Adrenal gland (tissue), 12 donors: ENCODE data around the gene UROD. TPM values are rescaled to one million over a fixed set of nuclear protein-coding genes. Genes with fewer than 3 reads are reported as not detected.
A peak's percentile ranks its signal among the peaks of the same experiment; 100 is the strongest.
"Not testable (repeated sequence)": the region's sequence is repeated elsewhere in the genome, so short reads cannot be mapped to it uniquely, and the experiment has no call there.

Experiments
- DNase-seq, 7 donors: peaks; one replicate each; pipeline ENCODE4 v3.0.0-alpha.2; 2019 to 2020
- H3K27ac ChIP-seq, 5 donors: fragments of 200-600 bp; sonication (generic) in 4 of 5; 1 replicate in 3 of 5; 2 replicates in 2 of 5; pipeline versions ENCODE4 v1.5.1 to v1.8.0; 2016 to 2020; ENCODE audit warnings: mild to moderate bottlenecking in 1 of 5
- H3K27me3 ChIP-seq: fragments of 200-600 bp; 2 replicates; pipeline ENCODE4 v1.8.0; 2021
- H3K36me3 ChIP-seq, 2 donors: fragments of 200-600 bp; replicated peaks in 1 of 2; 1 replicate in 1 of 2; 2 replicates in 1 of 2; pipeline versions ENCODE4 v1.5.1 to v1.8.0; 2018 to 2022
- H3K4me1 ChIP-seq, 2 donors: fragments of 200-600 bp; replicated peaks in 1 of 2; 1 replicate in 1 of 2; 2 replicates in 1 of 2; pipeline versions ENCODE4 v1.5.1 to v1.8.0; 2018 to 2021
- H3K4me3 ChIP-seq, 4 donors: fragments of 200-600 bp; sonication (generic) in 3 of 4; one replicate each; pipeline ENCODE4 v1.5.1; 2016 to 2018
- H3K9me3 ChIP-seq, 3 donors: fragments of 200-600 bp; sonication (generic) in 1 of 3; replicated peaks in 1 of 3; 1 replicate in 2 of 3; 2 replicates in 1 of 3; pipeline versions ENCODE4 v1.5.1 to v1.8.0; 2016 to 2021
- CTCF ChIP-seq, 6 experiments: fragments of 450-650 bp in 4 of 6; fragments of 200-600 bp in 2 of 6; sonication (generic) in 1 of 6; IDR thresholded peaks; 1 replicate in 5 of 6; 2 replicates in 1 of 6; pipeline versions ENCODE4 v1.5.1 to v1.8.0; 2016 to 2021; ENCODE audit warnings: antibody characterized with exemption in 6 of 6, mild to moderate bottlenecking in 2 of 6, moderate library complexity in 1 of 6
- POLR2A ChIP-seq, 2 donors: fragments of 450-650 bp; IDR thresholded peaks; one replicate each; pipeline ENCODE4 v1.6.1; 2017; ENCODE audit warnings: antibody characterized with exemption in 2 of 2, mild to moderate bottlenecking in 2 of 2, moderate library complexity in 1 of 2
- WGBS, 4 donors: extraction: QIAGEN DNeasy Blood & Tissue Kit in 2 of 4; methylation state at CpG; one replicate each; pipeline versions ENCODE4 v1.1.5 to v1.1.7; 2013 to 2017; 5-methylcytosine and 5-hydroxymethylcytosine counted together
- intact Hi-C, 2 donors: fragments of 100-400 bp; cut with DNase I; formaldehyde crosslinking; loops; one replicate each; pipeline versions ENCODE4 v1.14.1 to v1.15.0; 2022 to 2023
- polyA plus RNA-seq, 3 donors: library from polyadenylated mRNA; stranded (reverse); fragments of 200-250 nt in 2 of 3; fragments of 350-450 nt in 1 of 3; fragmentation: Illumina TruSeq in 1 of 3; extraction: RNeasy Lipid Tissue Mini Kit (QIAGEN cat#74804) in 1 of 3; gene quantifications; one replicate each; pipeline ENCODE4 v1.2.3, GENCODE V29; 2013 to 2014
- total RNA-seq, 9 donors: library from RNA; depleted of rRNA in 4 of 9; stranded (reverse); fragments of >200 nt in 4 of 9; fragments of 120-200 nt in 1 of 9; fragmentation: NEBNext Ultra II Directional in 1 of 9; extraction: Animal tissue kit (Norgen Biotek cat#: 25700) in 1 of 9; gene quantifications; one replicate each; pipeline versions ENCODE4 v1.1.0 to v1.2.4, GENCODE V29; 2013 to 2023
- donor health status: healthy with polysubstance abuse.
- donor health status: Bipolar disorder and iron deficiency.
- donor health status: DM: yes; HTN: yes; CAD: no.
- donor health status: DM: no; HTN: no; CAD: no.
- donor health status: DM: no; HTN: no; CAD: no.
- donor health status: DM: yes; HTN: yes; CAD: no.

UROD gene
- total and polyA plus RNA-seq, 12 donors: 169 to 380 (median 221) TPM

GRCh38 chr1:44970317-44970716, 41.7 kb upstream of the UROD start:
- Histone ChIP-seq H3K27ac (no peak overlapping the region), H3K9me3 (no peaks in the 10 kb centered on the region)

GRCh38 chr1:44973645-44974044, 38.4 kb upstream of the UROD start:
- no peak overlapping the region for H3K27ac ChIP-seq
- peaks cover 0 to 37% of the 10 kb centered on the region in 2 donors for H3K36me3 ChIP-seq
- intact Hi-C loops: no loop called here
- peaks cover 1 to 2% of the 10 kb centered on the region in 2 donors for H3K4me1 ChIP-seq
- TF ChIP-seq CTCF (IDR thresholded peaks at IDR 0.05) (no peak), POLR2A (IDR thresholded peaks at IDR 0.05) (no peak)
- DNase-seq: no peak
- H3K9me3 ChIP-seq: no peaks in the 10 kb centered on the region
- no peaks in the 10 kb centered on the region for H3K27me3 ChIP-seq
- WGBS, 4 donors: 82 to 97% (median 91%) methylated on average over 1 of the region's 1 CpG
- H3K4me3 ChIP-seq: no peak overlapping the region

More at GRCh38 chr1:44970317-44970716, 41.7 kb upstream of the UROD start:
- peaks cover 0 to 8% of the 10 kb centered on the region in 2 donors for H3K36me3 ChIP-seq
- DNase-seq: no peak
- H3K4me3 ChIP-seq: no peak overlapping the region
- no peaks in the 10 kb centered on the region for H3K27me3 ChIP-seq
- intact Hi-C loops: no loop called here
- WGBS, 4 donors: 65 to 72% (median 66%) methylated on average over 4 of the region's 4 CpGs
- peaks cover 3 to 13% of the 10 kb centered on the region in 2 donors for H3K4me1 ChIP-seq
- no peak for TF ChIP-seq POLR2A (IDR thresholded peaks at IDR 0.05)
- no peak for TF ChIP-seq CTCF (IDR thresholded peaks at IDR 0.05)

DNA sequence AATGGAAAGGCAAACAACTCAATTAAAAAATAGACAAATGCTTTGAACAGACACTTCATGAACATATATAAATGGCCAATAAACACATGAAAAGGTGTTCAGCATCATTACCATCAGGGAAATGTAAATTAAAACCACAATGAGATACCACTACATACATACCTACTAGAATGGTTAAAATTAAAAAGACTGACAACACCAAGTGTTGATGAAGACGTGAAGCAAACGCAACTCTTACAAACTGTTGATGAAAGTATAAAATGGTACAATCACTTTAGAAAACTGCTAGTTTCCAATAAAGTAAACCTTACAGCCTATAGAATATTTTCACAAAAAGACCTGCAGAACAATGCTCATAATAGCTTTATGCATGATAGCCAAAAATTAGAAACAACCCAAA, 35.8 kb upstream of the UROD start:
- Histone ChIP-seq H3K4me3 (no peak overlapping the region), H3K9me3 (no peaks in the 10 kb centered on the region), H3K4me1 (no peaks in the 10 kb centered on the region), H3K36me3 (peaks cover 0 to 59% of the 10 kb centered on the region in 2 donors), H3K27ac (no peak overlapping the region), H3K27me3 (no peaks in the 10 kb centered on the region)
- no peak for DNase-seq
- 97 to 100% (median 98%) methylated on average over 2 of the region's 2 CpGs for WGBS, 4 donors
- TF ChIP-seq CTCF (IDR thresholded peaks at IDR 0.05) (no peak), POLR2A (IDR thresholded peaks at IDR 0.05) (no peak)
- intact Hi-C loops: no loop called here

DNA sequence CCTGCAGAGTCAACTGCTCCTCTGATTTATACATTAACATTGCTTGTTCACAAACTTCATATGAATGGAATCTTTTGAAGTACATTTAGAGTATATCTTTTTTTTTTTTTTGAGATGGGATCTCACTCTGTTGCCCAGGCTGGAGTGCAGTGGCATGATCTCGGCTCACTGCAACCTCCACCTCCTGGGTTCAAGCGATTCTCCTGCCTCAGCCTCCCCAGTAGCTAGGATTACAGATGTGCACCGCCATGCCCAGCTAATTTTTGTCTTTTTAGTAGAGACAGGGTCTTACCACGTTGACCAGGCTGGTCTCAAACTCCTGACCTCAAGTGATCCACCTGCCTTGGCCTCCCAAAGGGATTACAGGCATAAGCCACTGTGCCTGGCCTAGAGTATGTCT, 34.7 kb upstream of the UROD start:
- intact Hi-C loops, DNase-seq, H3K4me3 ChIP-seq, H3K27me3 ChIP-seq, H3K4me1 ChIP-seq, H3K9me3 ChIP-seq, H3K27ac ChIP-seq: not testable (repeated sequence)
- H3K36me3 ChIP-seq: peaks cover 0 to 59% of the 10 kb centered on the region in 2 donors
- 96 to 98% (median 97%) methylated on average over 4 of the region's 4 CpGs for WGBS, 4 donors

DNA sequence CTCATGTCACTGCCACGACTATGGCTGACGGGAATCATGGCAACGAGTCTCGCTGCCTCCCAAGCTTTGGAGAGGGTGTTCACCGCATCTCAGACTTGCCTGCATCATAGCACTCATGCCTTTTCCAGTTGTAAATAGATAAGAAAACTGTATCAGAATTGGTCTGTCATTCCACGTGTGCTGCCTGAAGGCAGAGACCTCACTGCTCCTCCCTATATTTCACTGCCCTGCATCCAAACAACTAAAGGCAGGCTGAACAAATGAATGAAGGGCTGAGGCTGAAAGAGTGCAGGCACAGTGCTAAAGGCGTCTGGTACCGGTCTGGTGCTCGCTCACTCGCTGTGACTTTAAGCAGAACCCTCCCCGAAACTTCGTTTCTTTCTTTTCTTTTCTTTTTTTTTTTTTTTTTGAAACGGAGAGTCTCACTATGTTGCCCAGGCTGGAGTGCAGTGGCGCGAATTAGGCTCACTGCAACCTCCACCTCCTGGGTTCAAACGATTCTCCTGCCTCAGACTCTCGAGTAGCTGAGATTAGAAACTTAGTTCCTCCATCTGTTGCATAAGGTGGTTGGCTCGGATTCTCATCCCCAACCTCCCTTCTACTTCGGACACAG, 26.2 kb upstream of the UROD start:
- peak overlapping the region in 3 of 5 donors; percentile 45 to 89 (median 59) for H3K27ac ChIP-seq
- H3K4me3 ChIP-seq: peak overlapping the region; percentile 21 to 96 (median 82)
- peaks cover 10 to 24% of the 10 kb centered on the region in 2 donors for H3K4me1 ChIP-seq
- H3K36me3 ChIP-seq: peaks cover 0 to 2% of the 10 kb centered on the region in 2 donors
- no peaks in the 10 kb centered on the region for H3K9me3 ChIP-seq
- WGBS, 4 donors: 3 to 8% (median 6%) methylated on average over 15 to 19 of the region's 19 CpGs
- no peaks in the 10 kb centered on the region for H3K27me3 ChIP-seq
- intact Hi-C loops: loop anchor here in 1 of 2 donors (5.0 kb wide), 1 partner anchor 139 kb away; no protein-coding TSS in a partner anchor
- TF ChIP-seq CTCF (IDR thresholded peaks at IDR 0.05): no peak
- peak in 1 of 7 donors; percentile 8 for DNase-seq
